Ovary (tissue), 3 donors: ENCODE results near the gene ASB9.

Experiments
- EP300 ChIP-seq: sonication (generic); formaldehyde crosslinking; IDR thresholded peaks from one replicate; pipeline ENCODE4 v1.6.1; 2017; ENCODE audit warnings: antibody characterized with exemption
- POLR2A ChIP-seq: fragments of 450-650 bp; IDR thresholded peaks from one replicate; pipeline ENCODE4 v1.6.1; 2017; ENCODE audit warnings: antibody characterized with exemption, mild to moderate bottlenecking, moderate library complexity
- TF ChIP-seq, protein P1 (sequence below), 3 donors: fragments of 450-650 bp in 2 of 3; fragments of 200-600 bp in 1 of 3; IDR thresholded peaks; one replicate each; pipeline versions ENCODE4 v1.5.1 to v1.8.0; 2016 to 2022; ENCODE audit warnings: antibody characterized with exemption in 3 of 3, mild to moderate bottlenecking in 1 of 3
- donor health status: DM: no; HTN: no; CAD: no.

DNA sequence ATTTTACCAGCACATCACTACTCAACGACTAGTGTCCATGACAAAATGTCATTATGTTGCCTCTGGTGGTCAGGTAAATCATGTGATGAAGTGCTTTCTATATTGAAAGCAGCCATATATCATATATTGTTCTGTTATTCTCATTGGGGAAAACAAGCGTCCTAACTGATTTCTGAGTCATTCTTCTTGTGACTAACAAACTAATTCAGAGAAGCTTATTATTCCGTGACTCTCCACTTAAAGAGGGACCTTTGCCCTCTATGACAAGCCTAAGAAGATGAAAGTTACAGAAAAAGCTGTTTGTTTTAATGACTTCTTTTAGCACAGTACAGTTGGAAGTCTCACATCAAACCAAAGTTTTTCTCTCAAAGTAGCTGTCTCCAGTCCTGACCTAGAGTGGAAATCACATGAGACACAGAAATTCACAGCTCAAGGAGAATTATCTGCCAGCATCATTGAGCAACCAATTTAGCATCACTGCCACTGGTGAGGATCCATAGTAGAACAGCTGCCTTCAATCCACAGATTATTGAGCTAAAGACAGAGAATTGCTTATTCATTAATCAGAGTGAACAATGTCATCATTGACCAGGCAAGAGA lies 36.4 kb downstream of the ASB9 start:
- TF ChIP-seq, protein P1, sequence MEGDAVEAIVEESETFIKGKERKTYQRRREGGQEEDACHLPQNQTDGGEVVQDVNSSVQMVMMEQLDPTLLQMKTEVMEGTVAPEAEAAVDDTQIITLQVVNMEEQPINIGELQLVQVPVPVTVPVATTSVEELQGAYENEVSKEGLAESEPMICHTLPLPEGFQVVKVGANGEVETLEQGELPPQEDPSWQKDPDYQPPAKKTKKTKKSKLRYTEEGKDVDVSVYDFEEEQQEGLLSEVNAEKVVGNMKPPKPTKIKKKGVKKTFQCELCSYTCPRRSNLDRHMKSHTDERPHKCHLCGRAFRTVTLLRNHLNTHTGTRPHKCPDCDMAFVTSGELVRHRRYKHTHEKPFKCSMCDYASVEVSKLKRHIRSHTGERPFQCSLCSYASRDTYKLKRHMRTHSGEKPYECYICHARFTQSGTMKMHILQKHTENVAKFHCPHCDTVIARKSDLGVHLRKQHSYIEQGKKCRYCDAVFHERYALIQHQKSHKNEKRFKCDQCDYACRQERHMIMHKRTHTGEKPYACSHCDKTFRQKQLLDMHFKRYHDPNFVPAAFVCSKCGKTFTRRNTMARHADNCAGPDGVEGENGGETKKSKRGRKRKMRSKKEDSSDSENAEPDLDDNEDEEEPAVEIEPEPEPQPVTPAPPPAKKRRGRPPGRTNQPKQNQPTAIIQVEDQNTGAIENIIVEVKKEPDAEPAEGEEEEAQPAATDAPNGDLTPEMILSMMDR (IDR thresholded peaks at IDR 0.05): no peak
- TF ChIP-seq POLR2A: no peak
- no peak for TF ChIP-seq EP300
